Measurements from ENCODE around the gene OARD1.

OARD1 gene

DNA sequence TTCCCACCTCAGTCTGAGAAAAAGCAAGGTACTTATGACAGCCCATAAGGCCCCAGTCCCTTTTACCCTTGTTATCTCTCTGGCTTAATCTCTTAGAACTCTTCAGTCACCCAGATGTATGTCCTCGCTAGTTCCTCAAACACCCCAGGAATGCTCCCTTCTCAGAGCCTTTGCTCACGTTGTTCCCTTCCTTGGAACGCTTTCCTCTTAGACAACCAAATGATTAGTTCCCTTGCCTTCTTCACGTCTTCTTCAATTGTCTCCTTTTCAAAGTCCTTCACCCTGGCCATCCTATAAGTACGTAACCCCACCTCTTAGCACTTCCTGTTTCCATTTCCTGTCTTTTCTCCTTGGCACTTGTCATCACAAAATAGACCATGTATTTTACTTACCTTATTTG, 20.3 kb downstream of the OARD1 start:
- Histone ChIP-seq H3K27me3 (replicated peaks; ENCODE audit: control insufficient read depth, insufficient read depth, low read length) (no peaks in the 10 kb centered on the region), H3K4me3 (replicated peaks; ENCODE audit: low read depth, low read length) (no peak overlapping the region), H3K36me3 (ENCODE audit: control insufficient read depth, insufficient read depth, low read length) (no peaks in the 10 kb centered on the region)
- DNase-seq (ENCODE audit: extremely low read depth, insufficient read length): no peak
- no peak for TF ChIP-seq CTCF (IDR thresholded peaks at IDR 0.05; ENCODE audit: insufficient read depth, low read length, poor library complexity, severe bottlenecking)

DNA sequence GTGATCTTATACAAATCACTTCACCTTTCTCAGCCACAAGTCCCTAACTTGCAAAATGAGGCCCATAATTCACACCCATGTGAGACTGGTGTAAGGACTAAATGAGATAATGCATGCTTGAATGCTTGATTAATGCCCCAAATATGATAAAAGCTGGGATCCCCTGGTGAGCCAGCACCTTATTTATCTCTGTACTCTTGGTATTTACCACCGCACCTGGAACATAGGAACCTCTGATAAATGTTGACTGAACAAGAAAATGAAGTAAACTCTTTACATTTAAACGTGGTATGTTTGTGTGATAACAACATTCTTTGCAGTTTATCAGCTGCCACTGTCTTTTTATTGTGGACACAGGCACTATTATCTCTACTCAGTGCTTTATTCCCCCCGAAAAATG, 21.6 kb downstream of the OARD1 start:
- Histone ChIP-seq H3K27me3 (replicated peaks; ENCODE audit: control insufficient read depth, insufficient read depth, low read length) (no peaks in the 10 kb centered on the region), H3K36me3 (ENCODE audit: control insufficient read depth, insufficient read depth, low read length) (no peaks in the 10 kb centered on the region), H3K4me3 (replicated peaks; ENCODE audit: low read depth, low read length) (no peak overlapping the region)
- no peak for DNase-seq (ENCODE audit: extremely low read depth, insufficient read length)
- no peak for TF ChIP-seq CTCF (IDR thresholded peaks at IDR 0.05; ENCODE audit: insufficient read depth, low read length, poor library complexity, severe bottlenecking)

GRCh38 chr6:41049955-41050354, 22.2 kb downstream of the OARD1 start:
- Histone ChIP-seq H3K4me3 (replicated peaks; ENCODE audit: low read depth, low read length) (no peak overlapping the region), H3K36me3 (ENCODE audit: control insufficient read depth, insufficient read depth, low read length) (no peaks in the 10 kb centered on the region), H3K27me3 (replicated peaks; ENCODE audit: control insufficient read depth, insufficient read depth, low read length) (no peaks in the 10 kb centered on the region)
- DNase-seq (ENCODE audit: extremely low read depth, insufficient read length): no peak
- TF ChIP-seq CTCF (IDR thresholded peaks at IDR 0.05; ENCODE audit: insufficient read depth, low read length, poor library complexity, severe bottlenecking): no peak

DNA sequence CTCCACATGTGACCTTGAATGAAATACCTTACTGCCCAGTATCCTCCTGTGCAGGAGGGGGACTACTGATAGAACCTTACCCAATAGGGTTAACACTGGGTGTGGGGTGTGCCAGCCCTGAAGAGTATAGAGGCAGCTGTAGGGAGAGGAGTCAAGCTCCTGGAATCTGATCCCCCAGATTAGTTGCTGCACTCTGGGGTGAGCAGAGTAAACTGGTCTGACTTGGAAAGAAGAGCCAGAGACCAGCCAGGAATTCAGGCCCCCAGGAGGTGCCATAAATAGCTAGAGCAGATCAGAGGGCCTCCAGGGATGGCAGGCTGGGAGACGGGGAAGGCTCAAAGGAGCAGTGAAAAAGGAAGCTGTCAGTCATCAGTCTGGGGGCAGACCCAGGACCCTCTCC, 22.6 kb downstream of the OARD1 start:
- no peak for TF ChIP-seq CTCF (IDR thresholded peaks at IDR 0.05; ENCODE audit: insufficient read depth, low read length, poor library complexity, severe bottlenecking)
- H3K36me3 ChIP-seq (ENCODE audit: control insufficient read depth, insufficient read depth, low read length): no peaks in the 10 kb centered on the region
- no peak for DNase-seq (ENCODE audit: extremely low read depth, insufficient read length)
- no peak overlapping the region for H3K4me3 ChIP-seq (replicated peaks; ENCODE audit: low read depth, low read length)
- H3K27me3 ChIP-seq (replicated peaks; ENCODE audit: control insufficient read depth, insufficient read depth, low read length): no peaks in the 10 kb centered on the region

DNA sequence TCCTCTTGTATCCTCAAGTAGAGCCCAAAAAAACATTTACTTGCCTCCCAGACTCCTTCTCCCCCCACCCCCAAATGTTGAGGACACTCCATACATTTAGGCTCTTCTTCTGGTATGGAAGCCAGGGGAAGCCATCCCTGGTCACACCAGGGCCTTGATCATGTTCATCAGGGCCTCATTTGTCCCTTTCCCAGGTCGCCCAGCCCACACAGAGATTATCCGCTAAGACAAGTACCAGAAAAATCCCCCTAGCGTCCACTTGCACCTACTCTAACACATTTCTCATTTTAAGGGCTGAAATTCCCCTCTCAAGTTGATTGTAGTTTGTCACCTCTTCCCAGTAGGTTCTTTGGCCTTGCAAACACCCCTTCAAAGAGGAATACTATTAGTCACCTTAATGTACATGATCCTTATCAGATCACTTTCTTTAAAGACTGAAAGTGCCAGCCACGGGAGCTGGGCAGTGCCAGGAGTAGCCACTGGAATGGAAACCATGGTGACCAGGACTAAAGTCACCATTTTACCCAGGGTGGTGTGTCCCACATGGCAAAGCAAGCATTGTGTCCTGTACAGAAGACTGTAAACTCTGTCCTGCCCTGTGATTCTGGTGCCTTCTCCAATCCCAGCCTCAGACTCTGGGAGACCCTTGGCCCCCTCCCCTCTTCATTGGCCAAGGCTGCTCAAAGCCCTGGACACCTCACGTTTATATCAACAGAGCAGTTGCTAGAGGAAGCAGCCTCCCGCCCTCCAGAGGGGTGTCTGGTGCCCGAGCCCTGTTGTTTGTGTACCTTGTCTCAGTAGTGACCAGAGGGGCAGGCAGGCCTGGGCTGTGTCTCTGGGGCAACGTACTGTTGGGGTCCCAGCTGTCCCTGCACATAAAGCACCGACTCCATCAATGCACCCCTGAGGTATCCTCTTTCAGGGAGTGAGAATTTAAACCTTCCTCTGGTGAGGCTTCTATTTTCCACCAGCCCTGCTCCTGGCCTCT, 24.1 kb downstream of the OARD1 start:
- no peaks in the 10 kb centered on the region for H3K36me3 ChIP-seq (ENCODE audit: control insufficient read depth, insufficient read depth, low read length)
- H3K4me3 ChIP-seq (replicated peaks; ENCODE audit: low read depth, low read length): no peak overlapping the region
- no peak for DNase-seq (ENCODE audit: extremely low read depth, insufficient read length)
- H3K27me3 ChIP-seq (replicated peaks; ENCODE audit: control insufficient read depth, insufficient read depth, low read length): no peaks in the 10 kb centered on the region
- TF ChIP-seq CTCF (IDR thresholded peaks at IDR 0.05; ENCODE audit: insufficient read depth, low read length, poor library complexity, severe bottlenecking): no peak
